ENCODE measurements around the gene PRRT3.
"Not testable (repeated sequence)": the region's sequence is repeated elsewhere in the genome, so short reads cannot be mapped to it uniquely, and the experiment has no call there.

Gene PRRT3

GRCh38 chr3:9897408-9898372 is 54.5 kb downstream of the PRRT3 start:
- DNase-seq, result peak; percentile 60

GRCh38 chr3:9896755-9897407 is 55.3 kb downstream of the PRRT3 start:
- DNase-seq, result not testable (repeated sequence)

GRCh38 chr3:9895715-9896114 is 56.5 kb downstream of the PRRT3 start:
- not testable (repeated sequence) for DNase-seq
